GM18907 (cell line): ENCODE results near the gene EHD1.

ENCODE experiments used
- ATAC-seq: cut with Tn5 transposase; IDR thresholded peaks from one replicate; pipeline ENCODE4 v1.9.1; 2021; ENCODE audit warnings: mild to moderate bottlenecking, moderate library complexity; ENCODE audit not compliant: unreplicated experiment

The EHD1 gene

DNA sequence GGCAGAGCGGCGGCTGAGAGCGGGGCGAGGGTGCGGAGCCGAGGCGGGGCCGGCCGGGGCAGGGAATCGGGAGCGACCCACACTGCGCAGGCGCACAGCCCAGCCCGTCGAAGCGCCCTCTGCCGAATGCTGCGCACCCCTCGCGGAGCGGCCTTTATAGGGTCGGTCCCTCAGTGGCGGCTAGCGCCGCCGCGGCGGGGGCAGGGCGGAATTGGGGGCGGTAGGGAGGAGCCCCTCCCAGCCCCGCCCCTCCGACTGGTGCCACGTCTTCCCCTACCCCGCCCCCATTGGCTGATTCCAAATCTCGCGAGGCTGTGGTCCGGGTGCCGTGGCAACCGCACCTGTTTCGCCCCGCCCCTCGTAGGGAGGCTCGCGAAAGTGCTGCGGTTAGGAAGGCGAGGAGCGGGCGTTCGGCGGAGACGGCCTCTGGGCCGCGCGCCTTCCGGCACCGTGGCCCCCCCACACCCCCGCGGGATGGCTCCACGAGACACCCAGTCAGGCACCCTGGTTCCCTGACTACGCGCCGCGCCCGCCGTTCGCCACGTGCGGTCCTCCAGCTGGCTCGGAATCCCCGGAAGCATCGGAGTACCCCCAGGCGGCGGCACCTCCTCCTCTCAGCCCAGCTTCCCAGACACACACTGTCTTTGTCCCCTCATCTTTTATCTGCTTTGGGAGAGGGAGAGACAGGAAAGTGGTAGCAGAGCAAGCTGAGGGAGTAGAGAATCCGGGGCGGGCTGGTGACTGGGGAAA, at the start of gene EHD1:
EHD1 (minus strand) TSS at position 128 of the 750 bp plus-strand sequence. CDS start 157 bp downstream, outside the sequence.
- ATAC-seq, result peak; percentile 72

DNA sequence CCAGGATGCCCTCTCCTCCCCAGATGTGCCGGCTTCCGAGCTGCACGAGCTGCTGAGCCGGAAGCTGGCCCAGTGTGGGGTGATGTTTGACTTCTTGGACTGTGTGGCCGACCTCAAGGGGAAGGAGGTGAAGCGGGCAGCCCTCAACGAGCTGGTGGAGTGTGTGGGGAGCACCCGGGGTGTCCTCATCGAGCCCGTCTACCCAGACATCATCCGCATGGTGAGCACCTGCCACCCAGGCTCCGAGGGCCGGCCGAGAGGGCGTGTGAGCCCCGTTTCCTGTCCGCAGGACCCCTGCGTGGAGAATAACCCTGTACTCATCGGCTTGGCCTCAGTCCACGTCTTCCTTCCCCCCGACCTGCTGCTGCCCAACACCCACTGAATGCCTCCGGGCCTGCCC, 48.3 kb upstream of the EHD1 start:
- no peak for ATAC-seq

- no peak for ATAC-seq
Measured at GRCh38 chr11:64925536-64926436, 47.4 kb upstream of the EHD1 start.

DNA sequence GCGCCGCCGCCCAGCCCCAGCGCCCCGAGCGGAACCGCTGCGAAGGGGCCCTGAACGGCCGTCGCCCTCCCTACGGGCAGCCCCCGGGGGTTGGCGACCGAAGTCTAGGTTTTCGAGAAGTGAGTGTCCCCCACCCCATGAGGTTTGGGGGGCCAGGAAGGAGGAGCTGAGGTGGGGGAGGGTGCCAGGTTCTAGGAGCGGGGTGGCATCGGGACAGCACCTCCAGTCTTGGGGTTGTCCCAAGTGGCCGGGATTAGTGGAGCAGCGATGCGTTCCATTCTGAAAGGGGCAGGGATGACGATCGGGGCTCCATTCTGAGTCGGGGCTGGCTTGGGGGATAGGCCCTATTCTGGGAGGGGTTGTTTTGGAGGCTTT, 46.5 kb upstream of the EHD1 start:
- no peak for ATAC-seq

GRCh38 chr11:64923944-64924909, 45.8 kb upstream of the EHD1 start, which contains the start of gene PPP2R5B:
PPP2R5B (plus strand) TSS chr11:64924689; CDS start chr11:64925735, 1,046 bp downstream.
- ATAC-seq, result peak; percentile 82

DNA sequence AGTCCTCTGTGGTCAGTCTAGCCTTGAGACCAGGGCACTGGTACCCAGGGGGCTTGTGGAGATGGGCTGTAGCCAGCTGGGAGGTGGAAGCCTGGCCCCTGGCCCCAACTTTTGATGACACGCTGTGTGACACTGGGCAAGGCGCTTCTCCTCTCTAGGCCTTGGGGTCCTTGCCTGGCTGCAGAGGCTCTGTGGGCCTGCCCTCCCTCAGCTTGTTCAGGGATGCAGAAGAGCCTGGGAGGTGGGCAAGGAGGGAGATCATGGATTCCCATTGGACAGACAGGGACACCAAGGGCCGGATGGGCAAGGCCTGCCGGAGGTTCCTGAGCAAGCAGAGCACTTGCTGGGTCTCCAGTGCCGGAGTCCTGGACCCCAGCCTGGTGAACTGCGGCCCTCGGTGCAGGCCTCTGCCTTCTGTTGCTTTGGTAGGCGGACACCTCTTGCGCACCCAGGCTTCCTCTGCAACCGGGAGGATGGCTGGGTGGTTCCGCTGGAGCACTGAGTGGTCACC, 44.8 kb upstream of the EHD1 start:
- no peak for ATAC-seq

- ATAC-seq, result no peak
Measured at GRCh38 chr11:64921384-64921783, 43.0 kb upstream of the EHD1 start.

GRCh38 chr11:64920124-64920523, 41.7 kb upstream of the EHD1 start:
- no peak for ATAC-seq

GRCh38 chr11:64919627-64920026, 41.2 kb upstream of the EHD1 start:
- ATAC-seq, result no peak

DNA sequence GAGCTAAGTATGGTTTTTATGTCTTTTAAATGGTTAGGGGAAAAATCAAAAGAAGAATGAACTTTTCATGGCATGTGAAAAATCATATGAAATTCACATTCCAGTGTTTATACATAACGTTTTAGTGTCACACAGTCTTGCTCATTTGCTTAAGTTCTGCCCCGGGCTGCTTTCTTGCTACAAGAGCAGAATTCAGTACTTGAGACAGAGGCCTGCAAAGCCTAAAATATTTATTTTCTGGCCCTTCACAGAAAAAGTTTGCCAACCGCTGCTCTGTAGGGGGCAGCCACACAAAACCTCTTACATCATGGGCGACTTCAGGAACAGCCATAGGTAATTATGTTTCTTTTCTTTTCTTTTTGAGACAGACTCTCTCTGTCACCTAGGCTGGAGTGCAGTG, 39.6 kb upstream of the EHD1 start:
- no peak for ATAC-seq

DNA sequence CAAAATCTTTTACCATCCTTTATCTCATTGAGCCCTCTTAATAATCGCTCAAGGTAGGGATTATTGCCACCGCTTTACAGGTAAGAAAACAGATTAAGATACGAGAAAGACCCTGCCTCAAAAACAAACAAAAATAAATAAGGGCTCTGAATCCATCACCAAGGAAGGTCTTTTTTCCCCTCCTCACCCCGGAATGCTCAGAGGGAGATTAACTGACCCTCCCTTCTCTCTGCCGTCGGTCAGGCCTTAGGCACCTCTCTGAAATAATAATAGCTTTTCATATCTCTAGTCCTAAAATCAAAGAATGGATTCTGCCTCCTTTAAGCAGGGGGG, 39.2 kb upstream of the EHD1 start:
- ATAC-seq, result no peak

DNA sequence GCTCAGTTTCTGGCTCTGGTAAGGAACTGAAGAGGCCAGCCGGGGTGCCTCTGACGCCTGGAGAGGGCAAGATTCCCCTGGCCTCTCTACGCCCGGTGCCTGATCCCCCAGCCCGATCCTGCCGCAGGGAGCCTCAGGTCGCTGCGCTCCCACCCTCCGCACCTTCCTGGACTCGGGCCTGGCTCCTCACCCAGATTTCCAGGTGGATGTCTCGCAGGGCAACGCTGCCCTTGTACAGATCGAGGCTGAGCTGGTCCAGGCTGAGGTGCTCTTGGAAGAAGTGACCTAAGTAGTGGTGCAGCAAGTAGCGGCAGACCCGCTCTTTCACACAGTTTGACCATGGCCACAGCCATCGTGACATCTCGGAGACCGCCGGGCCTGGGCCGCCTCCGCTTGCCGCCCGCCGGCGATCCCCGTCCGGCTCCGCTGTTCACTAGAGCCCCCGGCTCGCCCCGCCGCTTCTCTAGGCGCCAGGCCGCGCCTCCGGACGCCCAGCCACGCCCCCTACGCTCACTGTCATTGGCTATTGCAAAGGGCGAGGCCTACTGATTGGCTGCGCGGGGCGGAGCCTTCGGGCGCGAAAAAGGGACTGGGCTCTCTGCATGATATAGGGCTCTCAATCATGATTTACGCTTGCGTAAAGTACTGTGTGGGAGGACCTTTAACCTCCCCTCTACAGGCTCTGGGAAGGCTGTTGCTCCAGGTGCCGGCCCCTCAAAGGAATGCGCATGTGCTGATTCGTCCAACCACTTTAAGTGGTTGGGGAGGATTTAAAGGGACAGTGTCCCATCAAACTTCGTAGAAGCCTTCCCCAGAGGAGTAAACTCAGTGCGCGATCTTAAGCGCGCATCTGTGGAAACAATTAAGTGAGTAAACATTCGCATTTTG, 38.6 kb upstream of the EHD1 start, which contains the start of gene ATG2A:
ATG2A (minus strand) TSS at position 435 of the 888 bp plus-strand sequence; CDS start at position 361, 74 bp downstream.
- ATAC-seq, result peak; percentile 85

DNA sequence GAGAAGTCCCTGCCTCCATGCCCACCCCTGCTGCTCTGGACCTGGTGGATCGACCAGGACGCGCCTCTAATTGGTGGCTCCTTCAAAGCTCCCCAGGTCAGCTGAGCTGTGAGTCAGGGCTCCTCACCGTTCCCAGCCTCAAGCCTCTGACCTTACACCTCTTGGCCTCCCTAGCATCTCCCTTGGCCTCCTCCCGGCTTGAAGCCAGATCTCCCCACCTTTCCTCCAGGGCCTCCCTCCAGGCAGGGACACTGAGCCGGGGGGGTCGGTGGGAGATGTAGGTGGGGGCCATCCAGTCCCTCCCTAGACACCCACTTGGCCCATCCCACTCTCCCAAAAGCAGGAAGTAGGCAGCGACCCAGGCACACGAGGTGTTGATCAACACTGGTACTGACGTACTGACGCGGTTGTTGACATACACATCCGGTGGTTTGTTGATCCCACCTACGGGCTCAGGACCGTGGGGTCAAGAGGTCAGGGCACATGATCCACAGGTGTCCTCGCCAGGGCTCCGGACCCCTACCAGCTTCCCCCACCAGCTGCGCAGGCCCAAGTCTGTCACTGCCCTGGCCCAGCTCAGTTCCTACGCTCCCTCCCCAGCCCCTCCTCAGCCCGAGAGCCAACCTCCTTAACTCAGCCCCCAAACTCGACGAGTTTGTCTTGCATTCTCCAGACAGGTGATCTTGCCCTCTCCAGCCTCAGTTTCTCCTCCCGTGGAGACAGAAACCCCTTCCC, 37.8 kb upstream of the EHD1 start:
- no peak for ATAC-seq

GRCh38 chr11:64915376-64915887, 37.0 kb upstream of the EHD1 start:
- ATAC-seq, result no peak

DNA sequence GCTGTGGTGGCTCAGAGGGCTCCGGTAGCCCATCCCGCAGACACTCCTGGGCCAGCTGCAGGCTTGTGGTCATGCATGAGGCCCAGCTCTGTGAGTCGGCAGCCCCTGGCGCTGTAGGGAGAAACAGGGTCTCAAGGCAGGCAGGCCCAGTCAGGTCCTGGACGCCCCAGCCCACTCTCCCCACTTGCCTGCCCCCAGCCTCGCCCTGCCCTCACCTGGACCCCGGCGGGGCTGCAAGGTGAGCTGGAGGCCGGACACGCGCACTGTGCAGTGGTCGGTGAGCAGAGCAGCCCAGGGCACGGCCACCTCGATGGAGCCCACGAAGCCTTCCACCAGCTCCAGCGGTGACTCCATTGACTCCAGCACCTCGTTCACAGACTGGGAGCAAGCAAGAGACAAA, 35.7 kb upstream of the EHD1 start:
- no peak for ATAC-seq

- ATAC-seq, result no peak
Measured at GRCh38 chr11:64913171-64913727, 34.8 kb upstream of the EHD1 start.

- ATAC-seq, result no peak
Measured at GRCh38 chr11:64911689-64912088, 33.3 kb upstream of the EHD1 start.

- no peak for ATAC-seq
Measured at GRCh38 chr11:64911142-64911541, 32.7 kb upstream of the EHD1 start.
